ENCODE measurements around the gene SPRED3. TPM values are rescaled to one million over a fixed set of nuclear protein-coding genes. Genes with fewer than 3 reads are reported as not detected.

SPRED3 gene
- 1.8 and 2.0 TPM in 2 replicates for total RNA-seq

GRCh38 chr19:38388349-38389100, at the start of gene SPRED3:
SPRED3 (plus strand) TSS chr19:38388697; CDS start chr19:38390303, 1,606 bp downstream.

GRCh38 chr19:38374332-38375097, 14.0 kb upstream of the SPRED3 start, which contains the start of gene PSMD8:
PSMD8 (plus strand) TSS chr19:38374571; CDS start chr19:38374602, 31 bp downstream.

GRCh38 chr19:38387550-38388348, 748 bp upstream of the SPRED3 start, which contains the start of gene GGN:
GGN (minus strand) TSS chr19:38388034; CDS start chr19:38387261, 773 bp downstream.

GRCh38 chr19:38402967-38403674, 14.6 kb downstream of the SPRED3 start, which contains the start of gene FAM98C:
FAM98C (plus strand) TSS chr19:38403093; CDS start chr19:38403154, 61 bp downstream.

GRCh38 chr19:38425810-38426466, 37.4 kb downstream of the SPRED3 start, which contains the start of gene RASGRP4:
RASGRP4 (minus strand) TSS chr19:38426219; CDS start chr19:38426091, 128 bp downstream.

GRCh38 chr19:38433268-38433733, 44.8 kb downstream of the SPRED3 start, which contains the start of gene RYR1:
RYR1 (plus strand) TSS chr19:38433691; CDS start chr19:38433830, 139 bp downstream.

Other genes starting within 250 kb of the SPRED3 start
- gene DPF1, start 164.5 kb upstream of the SPRED3 start, total RNA-seq: 2.1 and 3.6 TPM in 2 replicates
- 18.2 and 29.3 TPM in 2 replicates for gene PPP1R14A, start 132.3 kb upstream of the SPRED3 start, total RNA-seq
- 1,012 and 1,188 TPM in 2 replicates for gene SPINT2, start 124.1 kb upstream of the SPRED3 start, total RNA-seq
- 552 and 609 TPM in 2 replicates for gene C19orf33, start 84.4 kb upstream of the SPRED3 start, total RNA-seq
- 68.6 and 74.6 TPM in 2 replicates for gene YIF1B, start 72.8 kb upstream of the SPRED3 start, total RNA-seq
- gene KCNK6, start 68.9 kb upstream of the SPRED3 start, total RNA-seq: 22.0 and 29.0 TPM in 2 replicates
- gene CATSPERG, start 52.9 kb upstream of the SPRED3 start, total RNA-seq: 0.88 and 0.92 TPM in 2 replicates
- 255 and 307 TPM in 2 replicates for gene PSMD8, start 14.1 kb upstream of the SPRED3 start, total RNA-seq
- 0.92 and 1.2 TPM in 2 replicates for gene GGN, start 663 bp upstream of the SPRED3 start, total RNA-seq
- 19.3 and 34.8 TPM in 2 replicates for gene FAM98C, start 14.4 kb downstream of the SPRED3 start, total RNA-seq
- gene RASGRP4, start 37.5 kb downstream of the SPRED3 start, total RNA-seq: not detected in 2 replicates
- 0.14 and 0.35 TPM in 2 replicates for gene RYR1, start 45.0 kb downstream of the SPRED3 start, total RNA-seq
- gene MAP4K1, start 229.3 kb downstream of the SPRED3 start, total RNA-seq: 0.09 TPM in 1 of 2 replicates, not detected in the other
- 544 and 560 TPM in 2 replicates for gene EIF3K, start 230.5 kb downstream of the SPRED3 start, total RNA-seq